Tibial artery (tissue), 4 donors: Measurements from ENCODE around the gene MPP3.
"Not testable (repeated sequence)": the region's sequence is repeated elsewhere in the genome, so short reads cannot be mapped to it uniquely, and the experiment has no call there.

Experiments used
- DNase-seq, 2 donors: peaks; one replicate each; pipeline ENCODE4 v3.0.0-alpha.2; 2019
- H3K27ac ChIP-seq, 2 donors: fragments of 200-600 bp; sonication (generic) in 1 of 2; 1 replicate in 1 of 2; 2 replicates in 1 of 2; pipeline ENCODE4 v1.5.1; 2018 to 2019; ENCODE audit warnings: mild to moderate bottlenecking in 1 of 2
- H3K27me3 ChIP-seq, 2 donors: fragments of 200-600 bp; sonication (generic) in 1 of 2; one replicate each; pipeline versions ENCODE4 v1.5.1 to v1.6.0; 2016 to 2019
- H3K36me3 ChIP-seq, 3 donors: fragments of 200-600 bp; sonication (generic) in 2 of 3; one replicate each; pipeline ENCODE4 v1.5.1; 2016 to 2019; ENCODE audit warnings: mild to moderate bottlenecking in 2 of 3
- H3K4me1 ChIP-seq, 4 donors: fragments of 200-600 bp; sonication (generic) in 2 of 4; 1 replicate in 3 of 4; 2 replicates in 1 of 4; pipeline ENCODE4 v1.5.1; 2016 to 2019
- H3K4me3 ChIP-seq, 2 donors: fragments of 200-600 bp; sonication (generic) in 1 of 2; 1 replicate in 1 of 2; 2 replicates in 1 of 2; pipeline ENCODE4 v1.5.1; 2018 to 2019; ENCODE audit warnings: mild to moderate bottlenecking in 2 of 2
- H3K9me3 ChIP-seq, 3 donors: fragments of 200-600 bp; sonication (generic) in 1 of 3; one replicate each; pipeline ENCODE4 v1.5.1; 2016 to 2019
- CTCF ChIP-seq, 2 experiments: fragments of 200-600 bp in 1 of 2; fragments of 450-650 bp in 1 of 2; IDR thresholded peaks; one replicate each; pipeline ENCODE4 v1.5.1; 2017 to 2019; ENCODE audit warnings: antibody characterized with exemption in 2 of 2, mild to moderate bottlenecking in 1 of 2, moderate library complexity in 1 of 2
- intact Hi-C: fragments of 100-400 bp; cut with DNase I; formaldehyde crosslinking; loops from one replicate; pipeline ENCODE4 v1.15.0; 2023; ENCODE audit warnings: low total_unique reads

Gene MPP3

GRCh38 chr17:43873815-43874214 is 40.9 kb upstream of the MPP3 start:
- no peak for DNase-seq
- H3K27me3 ChIP-seq = peaks cover 0 to 15% of the 10 kb centered on the region in 2 donors
- peaks cover 0 to 14% (median 0%) of the 10 kb centered on the region in 3 donors for H3K36me3 ChIP-seq
- TF ChIP-seq CTCF (IDR thresholded peaks at IDR 0.05) = no peak
- no peak overlapping the region for H3K4me3 ChIP-seq
- H3K4me1 ChIP-seq = peaks cover 0 to 5% (median 1%) of the 10 kb centered on the region in 4 donors
- intact Hi-C loops = loop anchor here (10.0 kb wide), 2 partner anchors 71 to 121 kb away; partner anchors contain the start of gene PPY
- H3K27ac ChIP-seq = no peak overlapping the region
- H3K9me3 ChIP-seq = no peaks in the 10 kb centered on the region

GRCh38 chr17:43873091-43873490 is 40.1 kb upstream of the MPP3 start:
- Histone ChIP-seq H3K27ac (no peak overlapping the region), H3K9me3 (no peaks in the 10 kb centered on the region), H3K36me3 (peaks cover 0 to 14% (median 0%) of the 10 kb centered on the region in 3 donors), H3K27me3 (peaks cover 0 to 15% of the 10 kb centered on the region in 2 donors), H3K4me1 (no peaks in the 10 kb centered on the region), H3K4me3 (no peak overlapping the region)
- intact Hi-C loops = loop anchor here (10.0 kb wide), 2 partner anchors 72 to 122 kb away; partner anchors contain the start of gene PPY
- TF ChIP-seq CTCF (IDR thresholded peaks at IDR 0.05) = no peak
- DNase-seq = no peak

- H3K36me3 ChIP-seq = peaks cover 0 to 7% (median 0%) of the 10 kb centered on the region in 3 donors
- no peak overlapping the region for H3K27ac ChIP-seq
- no peak overlapping the region for H3K4me3 ChIP-seq
- no peaks in the 10 kb centered on the region for H3K4me1 ChIP-seq
- H3K9me3 ChIP-seq = no peaks in the 10 kb centered on the region
- no peak for TF ChIP-seq CTCF (IDR thresholded peaks at IDR 0.05)
- intact Hi-C loops = loop anchor here (10.0 kb wide), 2 partner anchors 73 to 123 kb away; partner anchors contain the start of gene PPY
- peaks cover 0 to 15% of the 10 kb centered on the region in 2 donors for H3K27me3 ChIP-seq
- DNase-seq = no peak
Observed at GRCh38 chr17:43871946-43872690, 39.2 kb upstream of the MPP3 start.

- DNase-seq, H3K4me3 ChIP-seq, intact Hi-C loops, H3K9me3 ChIP-seq, H3K4me1 ChIP-seq, H3K27ac ChIP-seq, H3K36me3 ChIP-seq: not testable (repeated sequence)
- H3K27me3 ChIP-seq = peaks cover 0 to 15% of the 10 kb centered on the region in 2 donors
Observed at GRCh38 chr17:43869031-43869430, 36.1 kb upstream of the MPP3 start.

GRCh38 chr17:43868226-43868994 is 35.5 kb upstream of the MPP3 start:
- no peaks in the 10 kb centered on the region for H3K9me3 ChIP-seq
- H3K27me3 ChIP-seq = peaks cover 0 to 15% of the 10 kb centered on the region in 2 donors
- H3K27ac ChIP-seq = no peak overlapping the region
- no peaks in the 10 kb centered on the region for H3K36me3 ChIP-seq
- intact Hi-C loops = no loop called here
- H3K4me1 ChIP-seq = no peaks in the 10 kb centered on the region
- DNase-seq = peak in 1 of 2 donors; percentile 21
- H3K4me3 ChIP-seq = no peak overlapping the region
- no peak for TF ChIP-seq CTCF (IDR thresholded peaks at IDR 0.05)
